ENCODE measurements around the gene RYR1.
"Not testable (repeated sequence)": the region's sequence is repeated elsewhere in the genome, so short reads cannot be mapped to it uniquely, and the experiment has no call there.

RYR1 gene

GRCh38 chr19:38469151-38469550 lies 35.7 kb downstream of the RYR1 start:
- Histone ChIP-seq H3K4me3 (replicated peaks; ENCODE audit: insufficient read depth, low read length) (no peak overlapping the region), H3K27ac (replicated peaks) (no peak overlapping the region), H3K27me3 (ENCODE audit: insufficient read depth, poor library complexity, severe bottlenecking) (no peaks in the 10 kb centered on the region)
- no peak for TF ChIP-seq REST (IDR thresholded peaks at IDR 0.05; ENCODE audit: insufficient replicate concordance, low read depth)
- no peak for TF ChIP-seq CTCF (IDR thresholded peaks at IDR 0.05; ENCODE audit: insufficient read depth, low read length)
- no peak for TF ChIP-seq GABPA (IDR thresholded peaks at IDR 0.05; ENCODE audit: low read depth)
- no peak for TF ChIP-seq POLR2AphosphoS5 (IDR thresholded peaks at IDR 0.05; ENCODE audit: low read depth)
- TF ChIP-seq SPI1 (IDR thresholded peaks at IDR 0.05; ENCODE audit: borderline replicate concordance, low read depth) = no peak
- no peak for DNase-seq (ENCODE audit: low read depth in 1 of 2, low spot score in 1 of 2)

GRCh38 chr19:38470788-38471480 lies 37.4 kb downstream of the RYR1 start:
- DNase-seq (ENCODE audit: low read depth in 1 of 2, low spot score in 1 of 2) = no peak
- Histone ChIP-seq H3K27ac (replicated peaks) (no peak overlapping the region), H3K27me3 (ENCODE audit: insufficient read depth, poor library complexity, severe bottlenecking) (no peaks in the 10 kb centered on the region), H3K4me3 (replicated peaks; ENCODE audit: insufficient read depth, low read length) (no peak overlapping the region)
- TF ChIP-seq GABPA (IDR thresholded peaks at IDR 0.05; ENCODE audit: low read depth) (no peak), POLR2AphosphoS5 (IDR thresholded peaks at IDR 0.05; ENCODE audit: low read depth) (no peak), REST (IDR thresholded peaks at IDR 0.05; ENCODE audit: insufficient replicate concordance, low read depth) (no peak), CTCF (IDR thresholded peaks at IDR 0.05; ENCODE audit: insufficient read depth, low read length) (no peak), SPI1 (IDR thresholded peaks at IDR 0.05; ENCODE audit: borderline replicate concordance, low read depth) (no peak)

- not testable (repeated sequence) for DNase-seq (ENCODE audit: low read depth in 1 of 2, low spot score in 1 of 2); H3K27ac ChIP-seq (replicated peaks); H3K27me3 ChIP-seq (ENCODE audit: insufficient read depth, poor library complexity, severe bottlenecking); H3K4me3 ChIP-seq (replicated peaks; ENCODE audit: insufficient read depth, low read length)
Measured at GRCh38 chr19:38472725-38473124, 39.2 kb downstream of the RYR1 start.

- TF ChIP-seq CTCF (IDR thresholded peaks at IDR 0.05; ENCODE audit: insufficient read depth, low read length) (no peak), REST (IDR thresholded peaks at IDR 0.05; ENCODE audit: insufficient replicate concordance, low read depth) (no peak)
- H3K27me3 ChIP-seq (ENCODE audit: insufficient read depth, poor library complexity, severe bottlenecking) = no peaks in the 10 kb centered on the region
- no peak for DNase-seq (ENCODE audit: low read depth in 1 of 2, low spot score in 1 of 2)
- H3K4me3 ChIP-seq (replicated peaks; ENCODE audit: insufficient read depth, low read length) = no peak overlapping the region
- no peak overlapping the region for H3K27ac ChIP-seq (replicated peaks)
Measured at GRCh38 chr19:38473201-38473600, 39.7 kb downstream of the RYR1 start.

Measured in HL-60 (cell line).